GM19372 (cell line): ENCODE measurements around the gene MED15.
"Not testable (repeated sequence)": the region's sequence is repeated elsewhere in the genome, so short reads cannot be mapped to it uniquely, and the experiment has no call there.

Experiments
- ATAC-seq: cut with Tn5 transposase; IDR thresholded peaks from one replicate; pipeline ENCODE4 v1.9.1; 2021; ENCODE audit warnings: mild to moderate bottlenecking, low read depth, moderate library complexity; ENCODE audit not compliant: unreplicated experiment

MED15 gene

DNA sequence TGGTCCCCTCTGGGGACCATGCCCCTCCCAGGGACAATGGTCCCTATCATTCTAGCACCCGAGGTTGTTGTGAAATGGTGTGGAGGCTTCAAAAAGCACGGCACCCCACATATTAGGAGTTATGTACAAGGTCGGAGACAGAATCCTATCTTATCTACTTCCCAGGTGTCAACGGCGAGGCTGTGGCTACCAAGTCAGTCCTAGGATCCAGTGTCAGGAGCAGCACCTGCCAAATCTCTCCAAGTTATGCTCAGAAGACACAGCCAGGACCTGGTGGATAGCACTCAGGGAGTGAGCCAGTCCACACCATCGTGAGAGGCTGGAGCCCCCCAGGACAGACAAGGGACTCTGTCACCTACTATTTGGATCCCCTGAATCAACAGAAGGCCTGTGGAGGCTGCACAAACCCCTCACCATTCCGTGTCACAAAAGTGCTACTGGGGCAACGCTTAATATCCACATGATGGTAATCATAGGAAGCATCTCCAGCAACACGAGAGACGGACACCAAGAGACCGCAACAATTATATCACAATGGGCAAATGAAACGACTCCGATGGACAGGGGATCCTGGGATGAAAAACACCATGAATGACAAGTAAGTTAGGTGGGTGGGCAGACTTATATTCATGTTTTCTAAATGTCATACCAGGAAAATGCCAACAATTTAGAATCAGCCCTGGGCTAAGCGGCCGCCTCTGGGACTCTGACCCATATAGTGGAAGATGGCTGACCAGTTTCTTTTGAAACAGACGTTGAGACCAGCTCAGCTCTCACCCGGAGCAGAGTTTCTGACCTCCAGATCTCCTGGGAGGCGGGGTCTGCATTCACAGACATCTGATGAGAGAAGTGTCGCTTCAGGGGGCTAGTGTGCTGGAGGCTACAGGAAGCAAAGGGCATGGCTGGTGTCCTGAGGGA is 108.4 kb downstream of the MED15 start:
- no peak for ATAC-seq

- no peak for ATAC-seq
Observed at GRCh38 chr22:20616451-20617043, 109.1 kb downstream of the MED15 start.

- no peak for ATAC-seq
Observed at GRCh38 chr22:20618488-20618887, 111.1 kb downstream of the MED15 start.

- no peak for ATAC-seq
Observed at GRCh38 chr22:20619045-20619892, 111.9 kb downstream of the MED15 start.

- ATAC-seq: not testable (repeated sequence)
Observed at GRCh38 chr22:20619893-20620194, 112.4 kb downstream of the MED15 start.

GRCh38 chr22:20621162-20621561 is 113.8 kb downstream of the MED15 start:
- ATAC-seq: no peak

- ATAC-seq: no peak
Observed at GRCh38 chr22:20622650-20623339, 115.4 kb downstream of the MED15 start.

GRCh38 chr22:20624161-20624616 is 116.8 kb downstream of the MED15 start:
- ATAC-seq: no peak

DNA sequence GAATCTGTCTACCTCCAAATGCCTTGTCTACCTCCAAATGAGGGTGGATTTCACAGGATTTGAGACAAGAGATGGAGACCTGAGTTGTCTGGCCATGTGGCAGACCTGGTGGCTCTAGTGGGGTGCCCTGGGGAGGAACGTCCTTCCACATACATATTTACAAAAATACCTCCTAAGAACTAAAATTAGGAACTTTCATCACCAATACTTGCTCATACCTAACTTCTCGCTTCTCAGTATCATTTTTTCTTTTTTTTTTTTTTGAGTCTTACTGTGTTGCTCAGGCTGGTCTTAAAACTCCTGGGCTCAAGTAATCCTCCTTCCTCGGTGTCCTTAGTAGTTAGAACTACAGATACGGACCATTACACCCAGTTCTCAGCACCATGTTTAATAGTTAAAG is 117.9 kb downstream of the MED15 start:
- no peak for ATAC-seq

DNA sequence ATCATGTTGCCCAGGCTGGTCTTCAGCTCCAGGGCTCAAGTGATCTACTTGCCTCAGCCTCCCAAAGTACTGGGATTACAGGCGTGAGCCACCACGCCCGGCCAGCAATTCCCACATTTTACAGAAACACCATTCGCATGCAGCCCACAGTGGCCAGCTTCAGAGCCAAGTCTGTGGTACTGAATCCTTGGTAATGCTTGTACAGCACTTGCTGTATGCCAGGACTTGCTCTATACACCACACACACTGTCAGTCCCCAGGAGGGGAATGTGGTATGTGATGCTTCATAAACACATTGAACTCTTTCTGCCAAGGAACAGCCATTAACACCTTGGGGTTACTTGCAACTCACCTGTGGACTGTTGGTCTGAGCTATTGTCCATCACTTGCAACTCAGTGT is 119.4 kb downstream of the MED15 start:
- ATAC-seq: no peak

GRCh38 chr22:20627432-20627831 is 120.0 kb downstream of the MED15 start:
- ATAC-seq: no peak

GRCh38 chr22:20628081-20628939 is 120.9 kb downstream of the MED15 start:
- no peak for ATAC-seq

- ATAC-seq: no peak
Observed at GRCh38 chr22:20629401-20629800, 122.0 kb downstream of the MED15 start.

GRCh38 chr22:20630873-20631617 is 123.6 kb downstream of the MED15 start:
- ATAC-seq: no peak

DNA sequence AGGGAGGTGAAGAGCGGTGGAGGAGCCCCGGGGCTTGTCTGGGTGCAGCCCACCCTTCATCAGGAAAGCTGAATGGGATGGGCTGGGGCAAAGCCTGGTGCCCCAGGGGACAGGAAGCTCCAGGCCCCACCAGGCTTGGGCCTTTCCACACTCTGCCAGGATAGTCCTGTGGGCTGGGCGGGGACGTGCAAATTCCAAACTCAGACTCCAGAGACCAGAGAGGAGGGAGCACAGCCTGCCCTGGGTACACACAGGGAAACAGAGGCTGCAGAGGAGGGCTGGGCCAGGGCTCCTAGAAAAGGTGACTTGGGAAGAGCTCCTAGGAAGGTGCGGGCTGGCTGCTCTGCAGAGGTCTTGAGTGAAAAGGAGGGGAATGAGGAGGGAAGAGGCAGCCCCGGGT is 124.7 kb downstream of the MED15 start:
- ATAC-seq: no peak

DNA sequence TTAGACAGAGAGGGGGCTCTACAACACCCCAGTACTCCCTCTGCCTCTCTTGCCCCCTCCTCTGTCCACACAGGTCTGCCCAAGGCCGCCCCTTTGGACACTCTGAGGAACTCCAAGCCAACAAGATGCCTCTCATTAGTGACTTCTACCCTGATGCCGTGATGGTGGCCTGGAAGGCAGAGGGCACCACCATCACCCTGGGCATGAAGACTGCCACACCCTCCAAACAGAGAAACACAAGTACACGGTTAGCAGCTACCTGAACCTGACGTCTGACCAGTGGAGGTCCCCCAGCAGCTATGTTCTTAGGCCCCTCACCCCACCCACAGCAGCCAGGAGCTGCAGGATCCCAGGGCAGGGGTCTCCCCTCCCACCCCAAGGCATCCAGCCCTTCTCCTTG is 125.1 kb downstream of the MED15 start:
- no peak for ATAC-seq

DNA sequence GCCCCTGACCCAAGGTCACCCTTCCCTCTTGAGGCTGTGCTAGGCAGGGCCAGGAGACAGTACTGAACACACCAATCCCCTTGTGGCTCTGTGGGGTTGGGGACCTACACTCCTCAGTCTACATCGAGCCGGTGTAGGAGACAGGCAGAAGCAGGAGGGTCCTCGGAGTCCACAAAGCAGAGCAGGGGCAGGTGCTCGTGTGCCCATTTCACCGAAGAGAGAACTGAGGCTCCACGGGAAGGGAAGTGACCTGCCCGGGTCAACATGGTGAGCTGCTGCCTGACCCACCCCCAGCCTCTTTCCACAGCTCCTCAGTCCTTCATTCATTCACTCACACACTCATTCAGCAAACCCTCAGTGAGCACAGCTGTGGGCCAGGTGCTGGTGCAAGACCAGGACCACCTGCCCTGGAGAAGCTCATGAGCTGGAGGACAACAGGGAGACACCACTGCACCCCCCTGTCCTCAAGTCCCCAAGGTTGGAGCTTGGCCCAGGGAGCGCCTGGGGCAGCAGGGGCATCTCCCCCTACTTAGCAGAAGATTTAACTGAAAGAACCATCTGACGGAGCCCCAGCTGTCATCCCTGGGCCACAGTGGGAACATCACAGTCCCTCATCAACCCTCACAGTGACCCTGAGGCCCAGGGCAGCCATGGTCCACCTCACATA is 127.3 kb downstream of the MED15 start:
- ATAC-seq: no peak

- no peak for ATAC-seq
Observed at GRCh38 chr22:20635227-20635591, 127.8 kb downstream of the MED15 start.
